WTC11 (cell line): ENCODE measurements around the gene AFAP1L2.

ENCODE experiments used
- AR ChIP-seq: fragments of 250-450 bp; sonication (Bioruptor Pico); IDR thresholded peaks from 2 replicates; pipeline ENCODE4 v1.9.0; 2021; ENCODE audit warnings: mild to moderate bottlenecking
- CTCF ChIP-seq: fragments of 200-600 bp; IDR thresholded peaks from 2 replicates; pipeline ENCODE4 v1.8.0; 2022; ENCODE audit warnings: antibody characterized with exemption
- FOXJ3 ChIP-seq: sonication (generic); formaldehyde crosslinking; IDR thresholded peaks from 2 replicates; pipeline ENCODE4 v1.9.0; 2021; ENCODE audit warnings: missing genetic modification reagents, mild to moderate bottlenecking, borderline replicate concordance
- IRF1 ChIP-seq: sonication (generic); formaldehyde crosslinking; IDR thresholded peaks from 2 replicates; pipeline ENCODE4 v1.8.0; 2023; ENCODE audit warnings: missing genetic modification reagents
- PREB ChIP-seq: sonication (generic); formaldehyde crosslinking; IDR thresholded peaks from 2 replicates; pipeline ENCODE4 v1.8.1; 2022; ENCODE audit warnings: mild to moderate bottlenecking, missing genetic modification reagents, moderate library complexity, borderline replicate concordance
- STAT6 ChIP-seq: sonication (generic); formaldehyde crosslinking; conservative IDR thresholded peaks from 2 replicates; pipeline ENCODE4 v1.8.1; 2023; ENCODE audit warnings: mild to moderate bottlenecking, low read depth, missing genetic modification reagents, moderate library complexity
- TCF7 ChIP-seq: sonication (generic); formaldehyde crosslinking; IDR thresholded peaks from 2 replicates; pipeline ENCODE4 v1.8.0; 2022; ENCODE audit warnings: mild to moderate bottlenecking, low read depth, missing genetic modification reagents, moderate library complexity
- TP53 ChIP-seq: sonication (generic); formaldehyde crosslinking; IDR thresholded peaks from 2 replicates; pipeline ENCODE4 v1.8.1; 2023; ENCODE audit warnings: mild to moderate bottlenecking, missing genetic modification reagents

GRCh38 chr10:114408968-114409444, 4.7 kb upstream of the AFAP1L2 start:
- TF ChIP-seq FOXJ3 (CRISPR knock-in tag) (no peak), TP53 (CRISPR knock-in tag) (no peak), PREB (no peak), CTCF (no peak), IRF1 (no peak), STAT6 (CRISPR knock-in tag) (no peak), TCF7 (no peak), AR (CRISPR knock-in tag) (no peak)
